ENCODE measurements around the gene CTNNA2.

Gene CTNNA2

DNA sequence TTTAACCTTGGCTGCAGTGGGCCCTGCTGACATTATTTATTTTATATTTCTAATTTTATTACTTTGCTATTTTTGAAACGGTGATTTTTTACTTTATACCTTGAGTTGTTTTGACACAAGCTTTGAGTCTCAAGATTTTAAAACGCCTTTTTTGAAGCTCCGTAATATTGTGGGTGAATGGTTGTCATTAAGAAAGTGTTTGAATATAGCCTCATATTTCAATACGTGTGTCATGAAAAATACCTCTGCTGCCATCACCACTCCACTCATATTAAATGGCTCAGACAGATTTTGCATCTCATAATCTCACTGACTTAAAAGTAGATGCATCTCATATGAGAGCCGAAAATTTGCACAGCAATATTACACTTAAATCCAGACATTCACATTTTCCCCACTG, 106.6 kb downstream of the CTNNA2 start:
- TF ChIP-seq POLR2A (IDR thresholded peaks at IDR 0.05; ENCODE audit: low read depth, low read length) (no peak), POLR2AphosphoS5 (IDR thresholded peaks at IDR 0.05; ENCODE audit: low read depth, low read length) (no peak), TAF1 (IDR thresholded peaks at IDR 0.05; ENCODE audit: borderline replicate concordance, low read depth, low read length) (no peak)
- DNase-seq (ENCODE audit: insufficient read length) = no peak
- no peak for FAIRE-seq

DNA sequence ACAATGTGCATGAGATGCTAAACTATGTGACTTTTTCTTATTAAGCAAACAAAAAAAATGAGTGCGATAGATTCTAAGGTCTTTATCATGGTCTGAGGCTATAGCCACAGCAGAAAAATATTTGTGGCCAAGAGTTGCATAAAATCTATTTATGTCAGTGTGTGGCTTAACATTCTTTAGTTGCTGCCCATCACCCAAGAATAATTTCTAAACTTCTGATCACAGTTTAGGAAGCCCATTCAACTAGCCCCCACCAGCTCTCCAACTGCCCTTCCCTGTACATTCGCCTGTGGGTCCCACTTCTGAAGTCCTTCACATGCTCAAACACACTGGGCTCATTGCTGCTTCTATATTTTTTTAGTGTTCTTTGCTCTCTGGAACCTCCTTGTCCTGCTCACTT, 107.1 kb downstream of the CTNNA2 start:
- no peak for FAIRE-seq
- no peak for DNase-seq (ENCODE audit: insufficient read length)
- TF ChIP-seq POLR2AphosphoS5 (IDR thresholded peaks at IDR 0.05; ENCODE audit: low read depth, low read length) (no peak), POLR2A (IDR thresholded peaks at IDR 0.05; ENCODE audit: low read depth, low read length) (no peak), TAF1 (IDR thresholded peaks at IDR 0.05; ENCODE audit: borderline replicate concordance, low read depth, low read length) (no peak)

GRCh38 chr2:79620679-79621078, 107.8 kb downstream of the CTNNA2 start:
- FAIRE-seq (no peak), DNase-seq (ENCODE audit: insufficient read length) (no peak)
- TF ChIP-seq TAF1 (IDR thresholded peaks at IDR 0.05; ENCODE audit: borderline replicate concordance, low read depth, low read length) (no peak), POLR2A (IDR thresholded peaks at IDR 0.05; ENCODE audit: low read depth, low read length) (no peak), POLR2AphosphoS5 (IDR thresholded peaks at IDR 0.05; ENCODE audit: low read depth, low read length) (no peak)

- FAIRE-seq = no peak
- no peak for DNase-seq (ENCODE audit: insufficient read length)
- TF ChIP-seq POLR2AphosphoS5 (IDR thresholded peaks at IDR 0.05; ENCODE audit: low read depth, low read length) (no peak), POLR2A (IDR thresholded peaks at IDR 0.05; ENCODE audit: low read depth, low read length) (no peak), TAF1 (IDR thresholded peaks at IDR 0.05; ENCODE audit: borderline replicate concordance, low read depth, low read length) (no peak)
Measured at GRCh38 chr2:79621252-79621651, 108.4 kb downstream of the CTNNA2 start.

GRCh38 chr2:79621755-79622154, 108.9 kb downstream of the CTNNA2 start:
- no peak for TF ChIP-seq POLR2A (IDR thresholded peaks at IDR 0.05; ENCODE audit: low read depth, low read length)
- no peak for TF ChIP-seq POLR2AphosphoS5 (IDR thresholded peaks at IDR 0.05; ENCODE audit: low read depth, low read length)
- no peak for TF ChIP-seq TAF1 (IDR thresholded peaks at IDR 0.05; ENCODE audit: borderline replicate concordance, low read depth, low read length)

GRCh38 chr2:79622508-79622907, 109.7 kb downstream of the CTNNA2 start:
- DNase-seq (ENCODE audit: insufficient read length) (no peak), FAIRE-seq (no peak)
- TF ChIP-seq POLR2A (IDR thresholded peaks at IDR 0.05; ENCODE audit: low read depth, low read length) (no peak), POLR2AphosphoS5 (IDR thresholded peaks at IDR 0.05; ENCODE audit: low read depth, low read length) (no peak), TAF1 (IDR thresholded peaks at IDR 0.05; ENCODE audit: borderline replicate concordance, low read depth, low read length) (no peak)

More at GRCh38 chr2:79621755-79622154, 108.9 kb downstream of the CTNNA2 start:
- DNase-seq (ENCODE audit: insufficient read length) (no peak), FAIRE-seq (no peak)

GRCh38 chr2:79627237-79627636, 114.4 kb downstream of the CTNNA2 start:
- DNase-seq (ENCODE audit: insufficient read length) (no peak), FAIRE-seq (no peak)
- no peak for TF ChIP-seq POLR2A (IDR thresholded peaks at IDR 0.05; ENCODE audit: low read depth, low read length)
- no peak for TF ChIP-seq POLR2AphosphoS5 (IDR thresholded peaks at IDR 0.05; ENCODE audit: low read depth, low read length)
- TF ChIP-seq TAF1 (IDR thresholded peaks at IDR 0.05; ENCODE audit: borderline replicate concordance, low read depth, low read length) = no peak

GRCh38 chr2:79630060-79630459, 117.2 kb downstream of the CTNNA2 start:
- DNase-seq (ENCODE audit: insufficient read length) = no peak
- TF ChIP-seq POLR2A (IDR thresholded peaks at IDR 0.05; ENCODE audit: low read depth, low read length) = no peak
- no peak for TF ChIP-seq TAF1 (IDR thresholded peaks at IDR 0.05; ENCODE audit: borderline replicate concordance, low read depth, low read length)
- no peak for TF ChIP-seq POLR2AphosphoS5 (IDR thresholded peaks at IDR 0.05; ENCODE audit: low read depth, low read length)
- no peak for FAIRE-seq

DNA sequence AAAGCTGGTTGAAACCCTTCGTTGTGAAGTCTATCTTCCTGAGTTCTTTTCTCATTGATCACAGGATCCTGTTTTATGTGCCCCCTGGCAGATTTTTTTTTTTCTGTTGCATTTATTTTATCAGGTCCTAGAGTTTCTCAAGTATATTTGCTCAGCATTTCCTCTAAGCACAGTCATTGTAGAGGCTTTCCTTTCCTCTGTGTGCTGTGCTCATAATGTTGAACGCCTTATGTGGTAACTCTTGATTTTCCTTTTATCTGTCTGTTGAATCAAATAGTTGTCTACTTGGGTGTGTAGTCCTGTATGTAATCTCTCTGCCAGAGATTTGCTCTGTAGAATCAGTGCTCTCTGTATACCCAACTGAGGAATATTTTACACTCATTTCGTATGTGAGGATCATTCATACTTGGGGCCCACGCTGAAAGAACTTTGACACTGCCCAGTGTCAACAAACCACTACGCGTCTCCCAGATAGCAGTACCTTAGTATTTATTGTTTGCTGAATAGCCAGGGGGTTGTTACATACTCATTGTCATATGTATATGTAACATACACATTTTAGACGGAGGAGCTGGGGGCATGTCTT, 118.2 kb downstream of the CTNNA2 start:
- FAIRE-seq (no peak), DNase-seq (ENCODE audit: insufficient read length) (no peak)

DNA sequence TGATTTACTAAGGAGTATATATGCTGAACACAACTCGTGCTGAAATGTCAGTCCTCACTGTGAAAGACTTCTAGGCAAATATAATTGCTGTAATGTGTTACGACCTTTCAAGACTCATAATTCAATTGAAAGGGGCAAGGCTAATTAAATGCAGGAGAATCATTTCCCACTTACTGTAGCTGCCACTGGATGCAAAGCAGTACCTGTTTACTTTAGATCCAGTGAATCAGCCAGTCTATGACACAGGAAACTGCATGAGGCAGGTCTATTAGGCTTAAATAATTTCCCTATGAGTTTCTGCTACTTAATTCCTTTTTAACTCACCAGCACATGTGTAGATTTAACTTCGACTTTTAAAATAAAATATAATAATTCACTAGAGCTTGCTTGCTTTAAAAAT, 125.6 kb downstream of the CTNNA2 start:
- no peak for DNase-seq (ENCODE audit: insufficient read length)
- no peak for FAIRE-seq
- TF ChIP-seq POLR2A (IDR thresholded peaks at IDR 0.05; ENCODE audit: low read depth, low read length) = no peak
- TF ChIP-seq TAF1 (IDR thresholded peaks at IDR 0.05; ENCODE audit: borderline replicate concordance, low read depth, low read length) = no peak
- no peak for TF ChIP-seq POLR2AphosphoS5 (IDR thresholded peaks at IDR 0.05; ENCODE audit: low read depth, low read length)

More for the DNA sequence above, 118.2 kb downstream of the CTNNA2 start:
- TF ChIP-seq POLR2A (IDR thresholded peaks at IDR 0.05; ENCODE audit: low read depth, low read length) = no peak
- TF ChIP-seq POLR2AphosphoS5 (IDR thresholded peaks at IDR 0.05; ENCODE audit: low read depth, low read length) = no peak
- TF ChIP-seq TAF1 (IDR thresholded peaks at IDR 0.05; ENCODE audit: borderline replicate concordance, low read depth, low read length) = no peak

DNA sequence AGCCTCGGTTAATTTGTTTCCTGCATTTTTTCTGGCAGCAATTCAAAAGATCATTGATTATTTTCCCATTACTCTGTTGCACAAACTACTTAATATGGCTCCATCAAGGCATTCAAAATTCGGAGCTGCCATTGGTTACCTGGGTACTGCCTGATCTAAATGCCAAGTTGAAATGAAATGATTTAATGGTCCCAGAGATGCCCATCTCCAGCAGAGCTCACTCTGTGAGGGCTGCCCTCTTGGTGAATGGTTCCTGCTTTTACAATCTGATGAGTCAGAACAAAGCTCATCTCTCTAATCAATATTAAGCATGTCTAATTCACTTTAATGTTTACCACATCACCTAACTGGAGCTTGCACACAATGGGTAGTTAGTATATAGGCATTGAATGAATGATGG, 126.1 kb downstream of the CTNNA2 start:
- no peak for FAIRE-seq

DNA sequence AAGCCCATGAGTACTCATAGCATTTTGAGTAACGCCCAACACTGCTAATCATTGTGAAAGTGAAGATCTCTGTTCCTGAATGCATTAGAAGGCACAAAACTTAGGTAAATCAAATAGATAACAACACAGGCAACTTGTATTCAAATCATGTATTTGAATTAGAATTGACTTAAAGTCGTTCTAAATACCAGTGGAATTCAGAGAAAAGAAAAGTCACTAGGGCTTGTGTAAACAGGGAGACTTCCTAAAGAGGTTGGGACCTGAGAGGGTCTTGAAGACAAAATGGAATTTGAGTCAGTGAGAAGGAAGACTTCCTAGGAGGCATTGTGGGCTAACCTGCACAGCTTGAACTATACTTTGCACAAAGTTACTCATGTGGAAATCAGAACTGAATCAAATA, 127.2 kb downstream of the CTNNA2 start:
- FAIRE-seq (no peak), DNase-seq (ENCODE audit: insufficient read length) (no peak)
- no peak for TF ChIP-seq POLR2AphosphoS5 (IDR thresholded peaks at IDR 0.05; ENCODE audit: low read depth, low read length)
- TF ChIP-seq TAF1 (IDR thresholded peaks at IDR 0.05; ENCODE audit: borderline replicate concordance, low read depth, low read length) = no peak
- no peak for TF ChIP-seq POLR2A (IDR thresholded peaks at IDR 0.05; ENCODE audit: low read depth, low read length)

More for the DNA sequence above, 126.1 kb downstream of the CTNNA2 start:
- TF ChIP-seq POLR2A (IDR thresholded peaks at IDR 0.05; ENCODE audit: low read depth, low read length) (no peak), POLR2AphosphoS5 (IDR thresholded peaks at IDR 0.05; ENCODE audit: low read depth, low read length) (no peak), TAF1 (IDR thresholded peaks at IDR 0.05; ENCODE audit: borderline replicate concordance, low read depth, low read length) (no peak)
- DNase-seq (ENCODE audit: insufficient read length) = no peak
